ENCODE measurements around the gene KIF26B. TPM values are rescaled to one million over a fixed set of nuclear protein-coding genes. Genes with fewer than 3 reads are reported as not detected.

The KIF26B gene
- total RNA-seq, 3 donors from 2014 or later (not counting 1 experiment from before 2014, with no cell fraction given) = 0.16 to 0.96 (median 0.18) TPM

GRCh38 chr1:245589316-245589715 is 434.5 kb downstream of the KIF26B start:
- no peaks in the 10 kb centered on the region for H3K4me1 ChIP-seq (ENCODE audit: control insufficient read depth, insufficient read depth, low read length)
- no peak overlapping the region for H3K27ac ChIP-seq (ENCODE audit: low read length)
- H3K36me3 ChIP-seq (ENCODE audit: control insufficient read depth, insufficient read depth, low read length) = no peaks in the 10 kb centered on the region
- TF ChIP-seq CTCF (IDR thresholded peaks at IDR 0.05) = no peak
- ATAC-seq = no peak
- 90% methylated on average over 12 of the region's 12 CpGs for WGBS (ENCODE audit: insufficient coverage)
- Mint-ChIP-seq H3K4me3 (no peak overlapping the region), H3K36me3 (no peaks in the 10 kb centered on the region), H3K27me3 (ENCODE audit: low read depth in 2 of 2) (no peaks in the 10 kb centered on the region), H3K4me1 (no peaks in the 10 kb centered on the region), H3K9me3 (no peaks in the 10 kb centered on the region), H3K27ac (no peak overlapping the region)
- no peaks in the 10 kb centered on the region for H3K9me3 ChIP-seq (ENCODE audit: control insufficient read depth, insufficient read depth, low read length)
- intact Hi-C loops (cut with micrococcal nuclease) = no loop called here
- no peaks in the 10 kb centered on the region for H3K27me3 ChIP-seq (ENCODE audit: control insufficient read depth, insufficient read depth, low read length)
- no peak for DNase-seq
- H3K4me3 ChIP-seq (ENCODE audit: low read length) = no peak overlapping the region

DNA sequence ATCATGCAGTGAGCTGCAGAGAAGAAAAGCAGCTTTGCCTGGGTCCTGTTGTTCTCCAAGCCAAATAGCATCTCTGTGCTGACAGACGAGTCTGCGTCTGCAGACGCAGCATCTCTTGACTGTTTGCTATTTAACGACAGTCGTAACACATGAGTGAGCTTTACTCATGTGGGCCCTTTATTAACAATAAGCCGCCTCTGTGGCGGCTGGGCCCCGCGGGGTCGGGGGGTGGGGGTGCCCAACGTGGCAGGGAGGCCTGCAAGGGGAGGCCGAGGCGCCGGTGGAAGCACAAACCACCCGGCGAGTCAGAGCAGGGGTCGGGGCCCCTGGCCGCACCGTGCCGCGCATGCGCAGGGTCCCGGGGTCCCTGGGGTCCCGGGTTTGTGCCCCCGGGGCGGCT is 435.1 kb downstream of the KIF26B start:
- Histone ChIP-seq H3K36me3 (ENCODE audit: control insufficient read depth, insufficient read depth, low read length) (no peaks in the 10 kb centered on the region), H3K4me3 (ENCODE audit: low read length) (no peak overlapping the region), H3K27me3 (ENCODE audit: control insufficient read depth, insufficient read depth, low read length) (no peaks in the 10 kb centered on the region), H3K9me3 (ENCODE audit: control insufficient read depth, insufficient read depth, low read length) (no peaks in the 10 kb centered on the region), H3K27ac (ENCODE audit: low read length) (no peak overlapping the region), H3K4me1 (ENCODE audit: control insufficient read depth, insufficient read depth, low read length) (no peaks in the 10 kb centered on the region)
- ATAC-seq (no peak), DNase-seq (no peak)
- Mint-ChIP-seq H3K27me3 (ENCODE audit: low read depth in 2 of 2) (no peaks in the 10 kb centered on the region), H3K4me1 (no peaks in the 10 kb centered on the region), H3K27ac (no peak overlapping the region), H3K4me3 (no peak overlapping the region), H3K9me3 (no peaks in the 10 kb centered on the region), H3K36me3 (no peaks in the 10 kb centered on the region)
- intact Hi-C loops (cut with micrococcal nuclease) = no loop called here
- 92% methylated on average over 26 of the region's 26 CpGs for WGBS (ENCODE audit: insufficient coverage)
- no peak for TF ChIP-seq CTCF (IDR thresholded peaks at IDR 0.05)

GRCh38 chr1:245590726-245591125 is 435.9 kb downstream of the KIF26B start:
- intact Hi-C loops (cut with micrococcal nuclease) = no loop called here
- no peak overlapping the region for H3K27ac ChIP-seq (ENCODE audit: low read length)
- H3K4me1 ChIP-seq (ENCODE audit: control insufficient read depth, insufficient read depth, low read length) = no peaks in the 10 kb centered on the region
- TF ChIP-seq CTCF (IDR thresholded peaks at IDR 0.05) = no peak
- DNase-seq (no peak), ATAC-seq (no peak)
- H3K4me3 Mint-ChIP-seq = no peak overlapping the region
- H3K9me3 ChIP-seq (ENCODE audit: control insufficient read depth, insufficient read depth, low read length) = no peaks in the 10 kb centered on the region
- H3K4me1 Mint-ChIP-seq = no peaks in the 10 kb centered on the region
- 88% methylated on average over 4 of the region's 4 CpGs for WGBS (ENCODE audit: insufficient coverage)
- H3K9me3 Mint-ChIP-seq = no peaks in the 10 kb centered on the region
- no peaks in the 10 kb centered on the region for H3K36me3 Mint-ChIP-seq
- H3K4me3 ChIP-seq (ENCODE audit: low read length) = no peak overlapping the region
- H3K27ac Mint-ChIP-seq = no peak overlapping the region
- H3K36me3 ChIP-seq (ENCODE audit: control insufficient read depth, insufficient read depth, low read length) = no peaks in the 10 kb centered on the region
- H3K27me3 ChIP-seq (ENCODE audit: control insufficient read depth, insufficient read depth, low read length) = no peaks in the 10 kb centered on the region
- no peaks in the 10 kb centered on the region for H3K27me3 Mint-ChIP-seq (ENCODE audit: low read depth in 2 of 2)

DNA sequence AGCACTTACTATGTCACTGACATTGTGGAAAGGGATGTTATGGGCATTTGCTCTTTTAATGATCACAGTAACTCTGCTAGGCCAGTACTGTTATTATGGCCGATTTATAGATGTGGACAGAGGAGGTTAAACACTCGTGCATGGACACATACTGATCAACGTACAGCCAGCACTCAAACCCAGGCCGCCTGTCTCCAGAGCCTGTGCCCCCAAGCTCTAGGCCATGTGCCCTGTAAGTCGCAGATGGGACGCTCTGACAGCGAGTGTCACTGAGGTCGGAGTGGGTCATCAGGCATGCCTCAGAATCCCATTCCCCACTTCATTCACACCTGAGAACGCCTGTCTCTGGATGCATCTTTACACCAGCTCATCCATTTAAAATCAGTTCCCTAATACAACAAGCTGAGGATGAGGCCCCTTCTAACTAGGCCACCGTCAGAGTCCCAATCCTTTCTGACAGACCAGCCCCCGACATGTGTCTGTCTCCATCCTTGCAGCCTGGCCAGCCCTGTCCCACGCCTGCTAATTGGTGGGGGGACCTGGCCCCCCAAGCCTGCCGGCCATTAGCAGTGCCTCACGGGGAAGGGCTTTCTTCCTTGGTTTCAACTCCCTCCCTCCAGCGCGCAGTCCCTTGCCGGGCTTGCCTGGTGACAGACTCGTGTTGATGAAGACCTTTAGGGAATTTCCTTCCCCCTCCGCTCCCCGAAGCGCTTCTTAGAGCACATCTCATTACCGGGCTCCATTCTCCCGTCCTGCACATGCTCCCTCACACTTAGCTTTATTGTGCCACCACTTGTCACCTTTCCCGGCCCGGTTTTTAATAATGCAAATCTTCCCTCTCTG is 436.8 kb downstream of the KIF26B start:
- no peak overlapping the region for H3K27ac Mint-ChIP-seq
- H3K9me3 Mint-ChIP-seq = no peaks in the 10 kb centered on the region
- no peaks in the 10 kb centered on the region for H3K36me3 ChIP-seq (ENCODE audit: control insufficient read depth, insufficient read depth, low read length)
- ATAC-seq = no peak
- no peak for TF ChIP-seq CTCF (IDR thresholded peaks at IDR 0.05)
- no peaks in the 10 kb centered on the region for H3K27me3 ChIP-seq (ENCODE audit: control insufficient read depth, insufficient read depth, low read length)
- intact Hi-C loops (cut with micrococcal nuclease) = no loop called here
- H3K36me3 Mint-ChIP-seq = no peaks in the 10 kb centered on the region
- no peak overlapping the region for H3K4me3 Mint-ChIP-seq
- no peaks in the 10 kb centered on the region for H3K4me1 ChIP-seq (ENCODE audit: control insufficient read depth, insufficient read depth, low read length)
- 93% methylated on average over 25 of the region's 25 CpGs for WGBS (ENCODE audit: insufficient coverage)
- no peak overlapping the region for H3K4me3 ChIP-seq (ENCODE audit: low read length)
- no peaks in the 10 kb centered on the region for H3K4me1 Mint-ChIP-seq
- no peak overlapping the region for H3K27ac ChIP-seq (ENCODE audit: low read length)
- DNase-seq = no peak
- H3K27me3 Mint-ChIP-seq (ENCODE audit: low read depth in 2 of 2) = no peaks in the 10 kb centered on the region
- no peaks in the 10 kb centered on the region for H3K9me3 ChIP-seq (ENCODE audit: control insufficient read depth, insufficient read depth, low read length)
